ENCODE measurements around the gene YBX3.
"Not testable (repeated sequence)": the region's sequence is repeated elsewhere in the genome, so short reads cannot be mapped to it uniquely, and the experiment has no call there.

The YBX3 gene

DNA sequence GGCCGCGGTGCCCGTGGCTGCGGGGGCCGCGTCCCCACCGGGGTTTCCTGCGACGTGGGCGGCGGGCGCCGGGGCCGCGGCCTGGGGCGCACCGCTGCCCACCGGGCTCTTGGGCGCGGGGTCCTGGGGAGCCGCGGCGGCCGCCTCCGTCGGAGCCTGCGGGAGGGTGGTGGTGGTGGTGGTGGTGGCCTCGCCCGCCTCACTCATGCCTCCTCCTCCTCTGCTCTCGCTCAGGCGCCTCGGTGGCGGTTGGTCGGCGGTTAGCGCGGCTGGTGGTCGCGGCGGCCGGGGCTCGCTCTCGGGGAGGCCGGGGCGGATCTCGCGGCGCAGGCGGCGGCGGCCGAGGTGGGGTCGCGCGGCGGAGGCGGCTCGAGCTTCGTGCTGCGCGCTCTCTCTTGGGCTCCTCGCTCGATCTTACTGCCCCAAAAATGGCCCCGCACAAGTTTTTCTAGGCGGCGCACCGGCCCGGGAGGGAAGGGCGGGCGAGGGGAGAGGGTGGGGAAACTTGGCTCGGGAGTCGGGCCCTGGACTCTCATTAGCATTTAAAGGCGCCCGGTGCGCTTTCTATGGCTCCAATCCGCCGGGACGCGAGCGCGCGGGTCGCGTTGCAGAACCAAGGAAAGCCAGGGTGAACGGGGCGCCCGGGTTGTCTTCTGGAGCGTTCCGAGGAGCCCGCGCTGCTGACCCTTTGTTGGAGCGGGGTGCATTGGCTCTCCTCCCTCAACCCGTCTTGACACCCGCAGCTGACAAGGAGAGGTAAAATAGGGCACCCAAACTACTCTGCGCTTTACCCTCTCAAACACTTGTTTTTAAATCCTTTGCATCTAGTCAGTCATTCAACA is at the start of gene YBX3:
Gene YBX3 (minus strand): TSS at position 419 of the 842 bp plus-strand sequence. CDS start 212 bp downstream, at position 207.
- DNase-seq (ENCODE audit: low read depth), result peak; percentile 88

DNA sequence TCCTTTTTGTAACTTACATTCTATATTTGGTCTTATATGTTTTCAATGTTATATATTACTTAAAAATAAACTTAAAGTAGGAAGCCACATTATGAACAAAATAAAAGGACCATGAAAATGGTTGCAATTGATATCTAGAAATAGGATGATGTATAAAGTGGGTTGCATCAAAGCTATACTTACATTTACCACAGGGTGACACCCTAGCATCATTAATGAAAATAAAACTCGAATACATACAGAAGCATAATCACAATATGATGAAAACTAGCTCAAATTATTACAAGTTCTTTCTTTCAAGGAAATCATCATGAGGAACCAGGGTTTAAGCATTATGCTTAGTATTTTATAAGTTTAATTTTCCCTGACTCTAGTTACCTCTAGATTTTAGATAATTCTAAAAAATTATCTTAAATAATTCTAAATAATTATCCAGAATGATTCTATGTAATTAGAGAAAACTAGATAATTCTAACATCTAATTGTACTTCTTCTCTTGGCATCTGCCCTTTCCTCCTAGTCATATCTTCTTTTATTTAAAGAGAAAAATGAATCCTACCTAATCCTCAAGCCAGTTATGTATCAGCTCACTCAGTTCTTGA is 48.1 kb upstream of the YBX3 start:
- DNase-seq (ENCODE audit: low read depth), result peak; percentile 58

GRCh38 chr12:10759657-10760056 is 36.5 kb upstream of the YBX3 start:
- DNase-seq (ENCODE audit: low read depth), result no peak

- no peak for DNase-seq (ENCODE audit: low read depth)
Measured at GRCh38 chr12:10756194-10756593, 33.1 kb upstream of the YBX3 start.

DNA sequence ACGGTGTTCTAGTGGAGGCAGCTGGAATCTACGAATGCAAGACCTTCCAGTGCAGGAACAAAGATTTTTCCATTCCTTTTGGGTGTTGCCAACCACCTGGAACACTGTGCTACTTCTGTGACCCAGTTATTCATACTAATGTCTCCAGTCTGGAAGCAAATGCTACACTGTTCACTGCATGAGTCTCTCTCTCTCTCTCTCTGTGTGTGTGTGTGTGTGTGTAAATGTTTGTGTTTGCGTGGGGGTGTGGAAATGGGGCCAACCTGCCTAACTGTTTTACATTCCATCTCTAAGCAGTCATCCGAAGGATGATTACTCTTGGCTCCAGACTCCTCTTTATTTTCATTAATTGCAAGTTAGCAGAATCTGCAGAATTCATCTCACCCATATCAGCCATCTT is 29.9 kb upstream of the YBX3 start:
- DNase-seq (ENCODE audit: low read depth), result peak; percentile 59

- DNase-seq (ENCODE audit: low read depth), result no peak
Measured at GRCh38 chr12:10750385-10750727, 27.2 kb upstream of the YBX3 start.

GRCh38 chr12:10749700-10750384 is 26.7 kb upstream of the YBX3 start:
- DNase-seq (ENCODE audit: low read depth), result peak; percentile 95

DNA sequence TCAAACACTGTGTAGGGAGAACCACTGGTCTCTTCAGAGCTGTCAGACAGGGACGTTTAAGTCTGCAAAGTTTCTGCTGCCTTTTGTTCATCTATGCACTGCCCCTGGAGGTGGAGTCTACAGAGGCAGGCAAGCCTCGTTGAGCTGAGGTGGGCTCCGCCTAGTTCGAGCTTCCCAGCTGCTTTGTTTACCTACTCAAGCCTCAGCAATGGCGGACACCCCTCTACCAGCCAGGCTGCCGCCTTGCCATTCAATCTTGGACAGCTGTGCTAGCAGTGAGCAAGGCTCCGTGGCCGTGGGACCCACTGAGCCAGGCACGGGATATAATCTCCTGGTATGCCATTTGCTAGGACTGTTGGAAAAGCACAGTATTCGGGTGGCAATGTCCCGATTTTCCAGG is 24.6 kb upstream of the YBX3 start:
- no peak for DNase-seq (ENCODE audit: low read depth)

- DNase-seq (ENCODE audit: low read depth), result not testable (repeated sequence)
Measured at GRCh38 chr12:10743420-10743819, 20.3 kb upstream of the YBX3 start.

GRCh38 chr12:10741845-10742244 is 18.7 kb upstream of the YBX3 start:
- DNase-seq (ENCODE audit: low read depth), result no peak

DNA sequence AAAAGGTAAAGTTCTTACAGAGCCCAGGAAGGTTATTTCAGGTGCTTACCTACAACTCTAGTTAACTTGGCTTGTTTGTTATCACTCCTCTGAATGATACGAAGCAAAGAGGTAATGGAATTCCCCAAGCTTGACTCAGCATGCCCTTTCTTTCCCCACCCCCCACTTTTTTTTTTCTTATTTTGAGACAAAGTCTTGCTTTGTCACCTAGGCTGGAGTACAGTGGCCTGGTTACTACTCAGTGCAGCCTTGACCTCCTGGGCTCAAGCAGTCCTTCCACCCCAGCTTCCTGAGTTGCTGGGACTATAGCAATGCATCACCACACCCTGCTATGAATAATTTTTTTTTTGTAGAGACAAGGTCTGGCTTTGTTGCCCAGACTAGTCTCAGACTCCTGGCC is 17.1 kb upstream of the YBX3 start:
- peak; percentile 47 for DNase-seq (ENCODE audit: low read depth)

GRCh38 chr12:10739157-10740118 is 16.3 kb upstream of the YBX3 start:
- peak; percentile 56 for DNase-seq (ENCODE audit: low read depth)

DNA sequence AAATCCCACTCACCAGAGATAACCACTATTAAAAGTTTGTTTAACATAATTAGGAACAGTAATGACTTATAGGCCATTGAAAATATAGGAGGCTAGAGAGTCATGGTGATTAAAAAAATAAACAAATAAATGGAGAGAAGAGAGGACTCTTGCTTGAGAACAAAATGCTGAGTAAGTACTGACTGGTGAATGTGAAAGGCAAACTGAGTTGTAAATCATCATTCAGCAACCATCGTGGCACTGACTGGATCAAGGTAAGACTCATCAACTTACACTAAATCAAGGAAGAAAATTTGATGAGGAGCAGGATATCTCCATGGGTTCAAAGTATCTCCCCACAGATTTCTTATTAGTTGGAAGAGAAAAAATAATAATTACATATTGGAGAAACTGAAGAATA is 14.1 kb upstream of the YBX3 start:
- no peak for DNase-seq (ENCODE audit: low read depth)

GRCh38 chr12:10736463-10736862 is 13.3 kb upstream of the YBX3 start:
- DNase-seq (ENCODE audit: low read depth), result peak; percentile 10

- DNase-seq (ENCODE audit: low read depth), result no peak
Measured at GRCh38 chr12:10735428-10735827, 12.3 kb upstream of the YBX3 start.

- no peak for DNase-seq (ENCODE audit: low read depth)
Measured at GRCh38 chr12:10732549-10732948, 9.4 kb upstream of the YBX3 start.

DNA sequence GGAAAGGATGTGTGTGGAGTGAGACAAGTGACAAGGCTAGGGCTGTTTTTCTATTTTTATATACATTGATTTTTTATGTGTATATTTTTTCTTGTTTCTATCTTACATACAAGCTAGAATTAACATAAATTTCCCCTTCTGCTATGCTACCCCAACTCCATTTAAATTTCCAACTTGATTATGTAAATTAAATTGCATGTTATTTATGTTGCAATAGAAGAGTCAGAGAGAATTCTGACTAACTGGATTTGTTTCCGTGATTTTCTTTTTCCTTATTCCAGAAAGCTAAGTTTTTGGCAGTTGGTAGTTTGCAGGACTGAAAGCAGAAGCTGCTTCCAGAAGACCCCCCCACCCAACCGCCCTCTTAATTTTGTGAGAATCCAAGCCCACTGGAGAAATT is 8.9 kb upstream of the YBX3 start:
- DNase-seq (ENCODE audit: low read depth), result no peak

- DNase-seq (ENCODE audit: low read depth), result no peak
Measured at GRCh38 chr12:10730559-10730958, 7.4 kb upstream of the YBX3 start.

DNA sequence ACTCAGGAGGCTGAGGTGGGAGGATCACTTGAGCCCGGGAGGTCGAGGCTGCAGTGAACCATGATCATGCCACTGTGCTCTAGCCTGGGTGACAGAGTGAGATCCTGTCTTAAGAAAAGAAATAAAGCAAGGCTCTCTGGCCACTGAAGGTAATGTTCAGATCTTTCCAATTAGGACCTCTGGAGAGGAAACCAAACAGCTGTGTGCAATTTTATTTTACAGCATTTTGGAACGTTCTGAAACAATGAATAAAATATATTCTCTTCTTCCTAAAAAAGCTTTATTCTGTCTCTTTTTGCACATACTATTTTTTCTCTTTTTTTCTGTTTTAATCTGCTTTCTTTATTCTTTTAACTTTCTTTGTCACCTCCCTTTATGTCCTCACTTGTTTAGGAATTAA is 5.0 kb upstream of the YBX3 start:
- DNase-seq (ENCODE audit: low read depth), result no peak

DNA sequence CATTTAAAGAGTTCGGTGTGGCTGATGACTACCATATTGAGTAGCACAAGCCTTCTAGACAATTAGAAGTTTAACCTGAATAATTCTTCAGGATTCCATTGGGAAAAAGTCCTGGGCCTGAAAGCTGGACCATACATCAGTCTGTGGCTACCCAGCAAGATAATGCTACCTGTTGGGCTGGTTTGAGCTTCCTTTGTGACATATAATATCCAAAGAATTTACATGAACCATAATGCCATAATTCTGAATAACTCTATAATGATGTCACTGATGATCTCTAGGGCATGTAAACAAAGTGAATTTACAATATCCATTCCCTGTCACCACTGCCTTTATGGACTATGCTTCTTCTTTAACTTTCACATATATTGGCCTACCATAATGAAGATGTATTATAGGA is 3.8 kb upstream of the YBX3 start:
- peak; percentile 31 for DNase-seq (ENCODE audit: low read depth)

DNA sequence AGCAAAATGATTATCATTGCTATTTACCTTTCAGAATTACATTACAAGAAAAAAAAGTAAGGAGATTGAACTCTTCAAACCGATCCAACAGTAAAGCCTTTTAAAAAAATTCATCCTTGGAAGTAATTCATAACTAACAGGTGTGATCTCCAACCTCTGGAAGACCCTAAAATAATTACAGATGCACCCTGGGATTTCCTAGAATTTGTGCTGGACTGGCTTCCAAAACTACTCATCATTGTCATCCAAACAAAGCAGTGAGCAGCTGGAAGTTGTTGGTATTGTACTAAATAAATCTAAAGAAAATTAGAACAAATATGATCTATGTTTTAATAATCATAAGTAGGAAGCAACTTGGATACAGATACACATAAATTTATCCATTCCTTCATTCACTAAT is 1.9 kb upstream of the YBX3 start:
- no peak for DNase-seq (ENCODE audit: low read depth)

DNA sequence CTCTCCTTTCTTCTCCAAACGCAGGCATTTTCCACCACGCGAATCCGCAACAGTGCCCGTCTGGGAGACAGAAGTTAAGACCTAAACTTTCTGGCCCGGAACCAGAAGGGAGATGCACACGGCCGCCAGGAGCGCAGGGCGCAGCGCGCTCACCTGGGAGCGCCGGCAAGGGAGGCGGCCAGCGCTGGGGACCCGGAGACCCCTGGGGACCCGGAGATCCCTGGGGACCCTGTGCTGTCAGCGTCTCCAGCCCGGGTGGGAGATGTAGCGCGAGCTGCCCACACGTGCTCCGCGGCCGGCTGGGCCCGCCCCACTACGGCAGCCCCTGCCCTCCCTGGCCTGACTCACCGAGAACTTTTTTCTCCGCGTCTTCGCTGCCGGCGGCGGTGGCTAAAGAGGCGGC is 620 bp downstream of the YBX3 start:
- DNase-seq (ENCODE audit: low read depth), result peak; percentile 83

All from ELR (cell line).